ENCODE data around the gene COL4A1.

COL4A1 gene

GRCh38 chr13:110256126-110256905 lies 50.6 kb downstream of the COL4A1 start:
- Histone ChIP-seq H3K4me1 (ENCODE audit: insufficient read depth, low read length, severe bottlenecking) (no peaks in the 10 kb centered on the region), H2AFZ (ENCODE audit: low read length) (no peak overlapping the region), H3K79me2 (ENCODE audit: insufficient read depth, low read length) (no peaks in the 10 kb centered on the region), H4K20me1 (ENCODE audit: insufficient read depth, low read length) (no peaks in the 10 kb centered on the region), H3K27ac (ENCODE audit: low read depth, low read length, poor library complexity, severe bottlenecking) (no peak overlapping the region), H3K9ac (ENCODE audit: low read length) (no peak overlapping the region), H3K4me2 (ENCODE audit: low read length) (no peak overlapping the region), H3K9me2 (ENCODE audit: low read depth, low read length) (no peaks in the 10 kb centered on the region), H3K4me3 (ENCODE audit: low read depth, low read length, poor library complexity, severe bottlenecking) (no peak overlapping the region), H3K9me3 (ENCODE audit: low read length) (no peaks in the 10 kb centered on the region), H3K27me3 (ENCODE audit: insufficient read depth, low read length) (no peaks in the 10 kb centered on the region), H3F3A (ENCODE audit: insufficient read depth, low read length) (no peaks in the 10 kb centered on the region), H3K36me3 (ENCODE audit: insufficient read depth, low read length) (no peaks in the 10 kb centered on the region)
- no peak for TF ChIP-seq CTCF (IDR thresholded peaks at IDR 0.05; ENCODE audit: low read length)
- no peak for TF ChIP-seq EZH2 (IDR thresholded peaks at IDR 0.05; ENCODE audit: borderline replicate concordance, low read length)

DNA sequence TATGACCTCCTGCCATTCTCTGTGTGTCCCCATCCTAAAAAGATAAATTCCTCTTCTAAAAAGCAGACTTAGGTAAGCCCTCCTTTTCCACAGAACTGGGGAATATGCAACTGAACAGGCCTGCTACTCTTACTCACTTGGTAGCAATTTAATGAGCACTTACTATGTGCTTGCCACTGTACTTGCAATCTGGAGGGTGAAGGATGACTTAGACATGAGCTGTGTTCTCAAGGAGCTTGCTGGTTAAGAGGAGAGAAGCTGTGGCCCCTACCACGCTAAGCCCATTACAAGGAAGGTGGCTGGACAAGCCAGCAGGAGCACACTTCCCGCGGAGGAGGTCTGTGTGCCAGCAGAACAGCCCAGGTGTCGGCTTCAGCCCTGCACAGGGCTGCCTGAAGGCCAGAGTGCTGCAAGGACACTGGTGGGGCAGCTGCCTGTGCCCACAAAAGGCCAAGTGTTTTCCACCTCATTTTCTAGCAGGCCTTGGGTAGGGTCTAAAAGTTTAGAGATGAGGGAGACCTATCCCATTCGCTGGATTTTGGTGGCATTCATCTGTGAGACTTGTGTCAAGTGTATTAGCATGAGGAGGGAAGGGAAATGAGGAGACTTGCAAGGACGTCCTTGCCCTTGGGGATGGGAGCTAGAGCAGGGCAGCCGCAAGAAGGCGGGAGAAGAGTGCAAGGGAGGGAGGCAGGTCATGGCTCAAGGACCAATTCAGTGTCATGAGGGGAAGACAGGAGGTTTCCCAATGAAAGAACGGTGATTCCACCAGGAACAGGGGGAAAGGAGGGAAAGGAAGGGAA lies 52.0 kb downstream of the COL4A1 start:
- Histone ChIP-seq H3K9ac (ENCODE audit: low read length) (no peak overlapping the region), H3K79me2 (ENCODE audit: insufficient read depth, low read length) (no peaks in the 10 kb centered on the region), H4K20me1 (ENCODE audit: insufficient read depth, low read length) (no peaks in the 10 kb centered on the region), H3K36me3 (ENCODE audit: insufficient read depth, low read length) (no peaks in the 10 kb centered on the region), H3K9me2 (ENCODE audit: low read depth, low read length) (no peaks in the 10 kb centered on the region), H3K9me3 (ENCODE audit: low read length) (no peaks in the 10 kb centered on the region), H3K4me3 (ENCODE audit: low read depth, low read length, poor library complexity, severe bottlenecking) (no peak overlapping the region), H3K4me1 (ENCODE audit: insufficient read depth, low read length, severe bottlenecking) (no peaks in the 10 kb centered on the region), H3K27ac (ENCODE audit: low read depth, low read length, poor library complexity, severe bottlenecking) (no peak overlapping the region), H3K4me2 (ENCODE audit: low read length) (no peak overlapping the region), H3F3A (ENCODE audit: insufficient read depth, low read length) (no peaks in the 10 kb centered on the region), H2AFZ (ENCODE audit: low read length) (no peak overlapping the region), H3K27me3 (ENCODE audit: insufficient read depth, low read length) (no peaks in the 10 kb centered on the region; the same call in 1 of the 2 replicates)
- no peak for TF ChIP-seq CTCF (IDR thresholded peaks at IDR 0.05; ENCODE audit: low read length)
- no peak for TF ChIP-seq EZH2 (IDR thresholded peaks at IDR 0.05; ENCODE audit: borderline replicate concordance, low read length)

DNA sequence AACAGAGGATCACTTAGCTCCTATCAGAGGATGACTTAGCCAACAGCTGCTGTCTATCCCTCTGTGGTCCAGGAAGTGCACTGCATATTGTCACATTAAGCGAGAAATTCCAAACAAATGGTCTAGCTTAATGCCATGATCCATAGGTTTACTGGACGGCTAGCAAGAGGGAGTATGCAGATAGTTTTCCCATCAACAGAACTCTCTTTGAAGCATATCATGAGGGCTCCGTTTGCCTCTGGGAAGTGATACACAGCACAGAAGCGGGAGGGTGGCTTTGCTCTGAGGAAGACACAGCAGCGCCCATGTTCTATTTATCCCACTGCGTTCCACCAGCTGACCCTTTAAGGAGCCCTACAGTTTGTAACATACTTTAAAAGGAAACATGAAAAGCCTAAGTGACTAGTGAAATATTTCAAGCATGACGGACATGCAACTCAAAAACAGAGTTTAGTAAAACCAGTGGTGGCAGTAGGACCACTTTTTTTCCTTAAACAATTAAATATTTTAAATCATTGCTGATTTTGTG lies 52.7 kb downstream of the COL4A1 start:
- no peak for TF ChIP-seq EZH2 (IDR thresholded peaks at IDR 0.05; ENCODE audit: borderline replicate concordance, low read length)
- TF ChIP-seq CTCF (IDR thresholded peaks at IDR 0.05; ENCODE audit: low read length): no peak
- H3K4me2 ChIP-seq (ENCODE audit: low read length): no peak overlapping the region
- H3K27me3 ChIP-seq (ENCODE audit: insufficient read depth, low read length): no peaks in the 10 kb centered on the region; the same call in 1 of the 2 replicates
- H4K20me1 ChIP-seq (ENCODE audit: insufficient read depth, low read length): no peaks in the 10 kb centered on the region
- no peak overlapping the region for H2AFZ ChIP-seq (ENCODE audit: low read length)
- no peak overlapping the region for H3K4me3 ChIP-seq (ENCODE audit: low read depth, low read length, poor library complexity, severe bottlenecking)
- no peak overlapping the region for H3K27ac ChIP-seq (ENCODE audit: low read depth, low read length, poor library complexity, severe bottlenecking)
- H3K79me2 ChIP-seq (ENCODE audit: insufficient read depth, low read length): no peaks in the 10 kb centered on the region
- no peaks in the 10 kb centered on the region for H3K9me3 ChIP-seq (ENCODE audit: low read length)
- no peaks in the 10 kb centered on the region for H3F3A ChIP-seq (ENCODE audit: insufficient read depth, low read length)
- no peaks in the 10 kb centered on the region for H3K9me2 ChIP-seq (ENCODE audit: low read depth, low read length)
- H3K36me3 ChIP-seq (ENCODE audit: insufficient read depth, low read length): no peaks in the 10 kb centered on the region
- H3K9ac ChIP-seq (ENCODE audit: low read length): no peak overlapping the region
- no peaks in the 10 kb centered on the region for H3K4me1 ChIP-seq (ENCODE audit: insufficient read depth, low read length, severe bottlenecking)

All from OCI-LY1 (cell line).